ENCODE results near the gene GRAMD1A. TPM values are rescaled to one million over a fixed set of nuclear protein-coding genes. Genes with fewer than 3 reads are reported as not detected.

The GRAMD1A gene
- total RNA-seq, 1 experiment from 2014 or later = 75.4 TPM

GRCh38 chr19:35021596-35021995 is 21.5 kb downstream of the GRAMD1A start:
- TF ChIP-seq EZH2 (IDR thresholded peaks at IDR 0.05) (no peak), MAX (IDR thresholded peaks at IDR 0.05) (no peak), YY1 (IDR thresholded peaks at IDR 0.05; ENCODE audit: extremely low read depth, insufficient replicate concordance, low read depth, low read length) (no peak), EZH2phosphoT487 (IDR thresholded peaks at IDR 0.05; ENCODE audit: borderline replicate concordance) (no peak), ZBTB33 (IDR thresholded peaks at IDR 0.05; ENCODE audit: extremely low read depth, insufficient replicate concordance, low read length) (no peak), EGR1 (IDR thresholded peaks at IDR 0.05; ENCODE audit: low read depth) (no peak), JUND (IDR thresholded peaks at IDR 0.05) (no peak), FOSL1 (IDR thresholded peaks at IDR 0.05; ENCODE audit: low read depth) (no peak), RAD21 (IDR thresholded peaks at IDR 0.05; ENCODE audit: low read depth) (no peak), ELF1 (IDR thresholded peaks at IDR 0.05; ENCODE audit: borderline replicate concordance, low read depth) (no peak), CEBPB (IDR thresholded peaks at IDR 0.05; ENCODE audit: low read depth) (no peak), SRF (IDR thresholded peaks at IDR 0.05; ENCODE audit: low read depth) (no peak), ZNF274 (IDR thresholded peaks at IDR 0.05; ENCODE audit: low read depth, low read length) (no peak), REST (IDR thresholded peaks at IDR 0.05; ENCODE audit: low read depth) (no peak), ZFX (IDR thresholded peaks at IDR 0.05) (no peak), CTCF (IDR thresholded peaks at IDR 0.05 in 2 of 3, conservative IDR thresholded peaks at IDR 0.05 in 1 of 3; ENCODE audit: borderline replicate concordance in 1 of 3, insufficient read depth in 1 of 3, low read depth in 2 of 3, low read length in 2 of 3) (no peak), POLR2AphosphoS5 (IDR thresholded peaks at IDR 0.05; ENCODE audit: low read depth, low read length) (no peak)
- H2AFZ ChIP-seq (ENCODE audit: low read depth, low read length, poor library complexity, severe bottlenecking) = no peak overlapping the region
- H3K9me3 ChIP-seq (ENCODE audit: control insufficient read depth in 1 of 2, insufficient read depth in 1 of 2, low read depth in 1 of 2, low read length in 2 of 2) = no peaks in the 10 kb centered on the region
- no peaks in the 10 kb centered on the region for H4K20me1 ChIP-seq (ENCODE audit: insufficient read depth)
- H3K4me1 ChIP-seq (ENCODE audit: control insufficient read depth in 1 of 2, insufficient read depth in 2 of 2, low read length in 2 of 2) = no peaks in the 10 kb centered on the region
- H3K36me3 ChIP-seq (ENCODE audit: control insufficient read depth in 1 of 2, insufficient read depth in 2 of 2, low read length in 2 of 2) = peaks cover 16 to 32% of the 10 kb centered on the region in 2 experiments; a peak in 2 of 4 replicates
- no peaks in the 10 kb centered on the region for H3K79me2 ChIP-seq (ENCODE audit: insufficient read depth, low read length)
- H3K9me2 ChIP-seq (ENCODE audit: insufficient read depth) = no peaks in the 10 kb centered on the region
- H3K27ac ChIP-seq (ENCODE audit: low read depth, low read length) = no peak overlapping the region
- RAD21 ChIA-PET (ENCODE audit: low non-redundant PET in 1 of 2, low total read pairs in 2 of 2, uncharacterized antibody in 2 of 2, unreplicated experiment in 2 of 2) = no interaction called here
- no peak overlapping the region for H3K9ac ChIP-seq (ENCODE audit: low read length)
- intact Hi-C loops (cut with micrococcal nuclease) = no loop called here
- no peak for ATAC-seq
- CTCF ChIA-PET = no interaction called here
- no peak for DNase-seq (ENCODE audit: low read depth, low spot score)
- POLR2A ChIA-PET = no interaction called here
- H3K4me2 ChIP-seq (ENCODE audit: low read length) = no peak overlapping the region
- H3K4me3 ChIP-seq (replicated peaks in 1 of 2; ENCODE audit: low read depth in 1 of 2, low read length in 2 of 2) = no peak overlapping the region
- BruUV-seq (replicated peaks) = no TSS peak
- H3K27me3 ChIP-seq (ENCODE audit: insufficient read depth, low read length) = no peaks in the 10 kb centered on the region
